Colonic mucosa (tissue), 4 donors: ENCODE data around the gene AMER3. TPM values are rescaled to one million over a fixed set of nuclear protein-coding genes. Genes with fewer than 3 reads are reported as not detected.

Experiments
- DNase-seq: peaks from one replicate; pipeline ENCODE4 v3.0.0-alpha.2; 2020
- H3K27ac ChIP-seq: fragments of 200-600 bp; one replicate; pipeline ENCODE4 v1.8.0; 2021
- H3K27me3 ChIP-seq: fragments of 200-600 bp; one replicate; pipeline ENCODE4 v1.8.0; 2021
- H3K36me3 ChIP-seq: fragments of 200-600 bp; one replicate; pipeline ENCODE4 v1.8.0; 2021
- H3K4me1 ChIP-seq: fragments of 200-600 bp; one replicate; pipeline ENCODE4 v1.8.0; 2021; ENCODE audit warnings: mild to moderate bottlenecking
- H3K4me3 ChIP-seq: fragments of 200-600 bp; one replicate; pipeline ENCODE4 v1.8.0; 2021
- H3K9ac ChIP-seq, 2 donors: one replicate each; pipeline ENCODE4 v1.7.0; 2013; ENCODE audit warnings: control low read depth in 2 of 2, low read depth in 2 of 2, low read length in 2 of 2
- H3K9me3 ChIP-seq: fragments of 200-600 bp; one replicate; pipeline ENCODE4 v1.8.0; 2021
- CTCF ChIP-seq: fragments of 200-600 bp; IDR thresholded peaks from one replicate; pipeline ENCODE4 v1.8.0; 2022; ENCODE audit warnings: antibody characterized with exemption, mild to moderate bottlenecking
- intact Hi-C: fragments of 100-400 bp; cut with DNase I; formaldehyde crosslinking; loops from one replicate; pipeline ENCODE4 v1.14.1; 2022
- total RNA-seq, 2 donors: library from RNA; stranded (reverse); fragmentation: NEBNext Ultra II Directional in 1 of 2; extraction: Animal tissue kit (Norgen Biotek cat#: 25700) in 1 of 2; gene quantifications; one replicate each; pipeline ENCODE4 v1.2.1, GENCODE V29; 2021
- donor health status: healthy.
- donor health status: DM: no; HTN: no; CAD: no.
- donor health status: DM: no; HTN: no; CAD: no.

AMER3 gene
- total RNA-seq, 2 donors from 2014 or later, result 0.27 to 0.56 TPM

GRCh38 chr2:130776550-130776949 lies 21.2 kb downstream of the AMER3 start:
- intact Hi-C loops, result no loop called here
- Histone ChIP-seq H3K36me3 (no peaks in the 10 kb centered on the region), H3K9ac (no peak overlapping the region), H3K4me3 (no peak overlapping the region), H3K27me3 (no peaks in the 10 kb centered on the region), H3K9me3 (no peaks in the 10 kb centered on the region), H3K4me1 (no peaks in the 10 kb centered on the region), H3K27ac (no peak overlapping the region)
- no peak for TF ChIP-seq CTCF
- no peak for DNase-seq

GRCh38 chr2:130778781-130779180 lies 23.4 kb downstream of the AMER3 start:
- Histone ChIP-seq H3K36me3 (no peaks in the 10 kb centered on the region), H3K27me3 (no peaks in the 10 kb centered on the region), H3K4me3 (no peak overlapping the region), H3K27ac (no peak overlapping the region), H3K9me3 (no peaks in the 10 kb centered on the region), H3K4me1 (no peaks in the 10 kb centered on the region), H3K9ac (no peak overlapping the region)
- no peak for DNase-seq
- TF ChIP-seq CTCF, result no peak
- intact Hi-C loops, result no loop called here

DNA sequence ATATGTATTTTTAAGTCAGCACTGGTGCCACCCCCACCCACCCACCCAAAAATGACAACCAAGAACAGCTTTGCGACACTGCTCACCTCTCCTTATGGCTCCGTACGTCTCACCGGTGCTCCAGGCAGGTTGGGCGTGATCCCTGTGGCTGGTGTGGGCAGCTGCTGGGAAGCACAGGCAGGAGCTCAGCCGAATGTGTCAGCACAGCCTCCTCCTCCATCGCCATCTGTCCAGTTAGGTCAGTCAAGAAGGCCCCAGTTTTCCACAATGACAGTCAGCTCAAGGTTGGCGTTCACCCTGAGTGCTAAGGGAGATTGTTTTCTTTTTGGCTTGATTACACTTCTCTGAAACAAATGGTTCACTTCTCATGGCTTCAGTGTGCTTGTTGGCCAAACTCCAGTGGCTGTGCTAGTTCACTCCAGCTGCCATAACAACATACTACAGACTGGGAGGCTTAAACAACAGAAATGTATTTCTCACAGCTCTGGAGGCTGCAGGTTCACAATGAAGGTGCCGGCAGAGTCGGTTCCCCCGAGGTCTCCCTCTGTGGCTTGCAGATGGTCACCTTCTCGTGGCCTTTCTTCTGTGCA lies 30.2 kb downstream of the AMER3 start:
- no peaks in the 10 kb centered on the region for H3K9me3 ChIP-seq
- no peak overlapping the region for H3K27ac ChIP-seq
- intact Hi-C loops, result no loop called here

GRCh38 chr2:130786076-130786475 lies 30.7 kb downstream of the AMER3 start:
- Histone ChIP-seq H3K4me3 (no peak overlapping the region), H3K9me3 (no peaks in the 10 kb centered on the region), H3K27ac (no peak overlapping the region), H3K9ac (no peak overlapping the region), H3K36me3 (no peaks in the 10 kb centered on the region), H3K4me1 (no peaks in the 10 kb centered on the region), H3K27me3 (no peaks in the 10 kb centered on the region)
- intact Hi-C loops, result no loop called here
- DNase-seq, result no peak
- no peak for TF ChIP-seq CTCF

More for the DNA sequence above, 30.2 kb downstream of the AMER3 start:
- Histone ChIP-seq H3K27me3 (no peaks in the 10 kb centered on the region), H3K36me3 (no peaks in the 10 kb centered on the region), H3K9ac (no peak overlapping the region), H3K4me3 (no peak overlapping the region), H3K4me1 (no peaks in the 10 kb centered on the region)
- DNase-seq, result no peak
- TF ChIP-seq CTCF, result no peak

DNA sequence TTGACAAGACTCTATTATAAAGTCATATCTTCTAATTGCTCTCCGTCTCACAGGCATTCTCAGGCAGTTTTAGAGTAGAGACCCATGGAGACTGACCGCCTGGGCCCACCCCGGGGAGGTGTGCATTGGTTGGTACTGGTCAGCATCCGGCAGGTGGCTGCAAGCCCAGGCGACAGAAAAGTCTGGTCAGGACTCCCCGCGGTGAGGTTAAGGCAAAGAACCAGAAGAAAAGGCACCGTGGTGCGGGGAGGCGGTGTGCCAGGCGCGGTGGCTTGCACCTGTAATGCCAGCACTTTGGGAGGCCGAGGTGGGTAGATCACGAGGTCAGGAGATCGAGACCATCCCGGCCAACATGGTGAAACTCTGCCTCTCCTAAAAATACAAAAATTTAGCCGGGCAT lies 32.5 kb downstream of the AMER3 start:
- no peaks in the 10 kb centered on the region for H3K4me1 ChIP-seq
- TF ChIP-seq CTCF, result no peak
- no peaks in the 10 kb centered on the region for H3K36me3 ChIP-seq
- intact Hi-C loops, result no loop called here
- DNase-seq, result no peak
- no peaks in the 10 kb centered on the region for H3K9me3 ChIP-seq
- no peaks in the 10 kb centered on the region for H3K27me3 ChIP-seq
- no peak overlapping the region for H3K27ac ChIP-seq
- no peak overlapping the region for H3K4me3 ChIP-seq
- H3K9ac ChIP-seq, result no peak overlapping the region
